Measurements from ENCODE around the gene GNAI3.

The GNAI3 gene

DNA sequence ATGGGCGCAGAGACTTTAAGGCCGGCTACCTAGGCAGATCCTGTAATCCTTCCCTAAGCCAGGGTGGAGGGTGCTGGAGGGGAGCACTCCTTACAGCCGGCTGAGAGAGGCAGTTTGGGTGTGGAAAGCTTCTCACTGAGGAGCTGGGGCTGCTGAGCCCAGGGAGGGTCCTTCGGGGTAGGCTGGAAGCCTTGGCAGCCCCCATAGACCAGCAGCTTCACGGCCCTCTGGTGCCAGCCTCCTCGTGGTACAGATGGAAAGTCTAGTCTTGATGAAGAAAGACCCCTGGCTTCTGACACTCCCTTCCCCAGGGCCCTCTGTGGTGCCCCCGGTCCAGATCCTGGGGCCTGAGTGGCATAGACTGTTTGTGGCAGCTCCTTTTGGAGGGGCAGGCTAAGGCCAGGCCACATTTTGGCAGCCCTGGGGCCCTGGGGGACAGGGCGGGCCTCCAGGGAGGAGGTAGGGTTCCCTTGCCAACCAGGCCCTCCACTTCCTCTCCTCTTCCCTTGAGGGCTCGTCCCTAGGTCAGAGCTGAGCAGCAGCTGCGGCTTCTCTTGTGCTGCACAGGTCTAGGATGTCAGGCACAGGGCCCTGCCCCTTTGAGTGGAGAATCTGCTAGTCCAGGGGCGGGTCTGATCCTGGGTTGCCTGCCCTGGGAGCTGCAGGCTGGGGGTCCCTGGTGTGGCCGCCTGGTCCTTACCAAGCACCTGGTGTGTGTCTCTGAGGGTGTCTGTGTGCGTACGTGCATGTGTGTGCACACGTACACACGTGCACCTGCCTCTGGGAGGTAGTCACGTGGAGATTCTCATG, 76.0 kb downstream of the GNAI3 start:
- H2BK15ac ChIP-seq (ENCODE audit: low read length) = no peak overlapping the region
- no peak overlapping the region for H4K91ac ChIP-seq (ENCODE audit: low read depth, low read length, poor library complexity)
- peaks cover 16% of the 10 kb centered on the region for H3K79me1 ChIP-seq (ENCODE audit: low read depth, low read length)
- no peak overlapping the region for H3K14ac ChIP-seq (ENCODE audit: low read length)
- no peak overlapping the region for H4K8ac ChIP-seq (ENCODE audit: low read depth, low read length)
- H3K36me3 ChIP-seq (replicated peaks in 1 of 2; ENCODE audit: control insufficient read depth in 2 of 2, insufficient read depth in 2 of 2, low read length in 2 of 2) = peaks cover 25 to 44% of the 10 kb centered on the region in 2 donors
- H2BK120ac ChIP-seq (ENCODE audit: low read depth, low read length) = no peak overlapping the region
- H3K4me3 ChIP-seq (ENCODE audit: low read length in 2 of 2) = no peak overlapping the region
- H2BK5ac ChIP-seq (ENCODE audit: low read length) = peak overlapping the region; percentile 62
- H3K4me2 ChIP-seq (ENCODE audit: insufficient read depth, low read length, poor library complexity, severe bottlenecking) = no peak overlapping the region
- no CpG with 5 or more reads among the region's 17 CpGs for WGBS, 2 donors (ENCODE audit: extremely low coverage in 2 of 2, insufficient read length in 2 of 2, insufficient replicate concordance in 1 of 2)
- no peaks in the 10 kb centered on the region for H3K9me3 ChIP-seq (replicated peaks in 1 of 2; ENCODE audit: control insufficient read depth in 2 of 2, insufficient read depth in 1 of 2, low read depth in 1 of 2, low read length in 2 of 2)
- H2AFZ ChIP-seq (ENCODE audit: low read length) = no peak overlapping the region
- no peak overlapping the region for H3K4ac ChIP-seq (ENCODE audit: low read length)
- no peaks in the 10 kb centered on the region for H3K27me3 ChIP-seq (ENCODE audit: control insufficient read depth in 3 of 3, insufficient read depth in 3 of 3, low read depth in 1 of 3, low read length in 3 of 3)
- H3K27ac ChIP-seq (replicated peaks; ENCODE audit: low read length) = no peak overlapping the region
- no peak for DNase-seq (ENCODE audit: low spot score)
- H3K18ac ChIP-seq (ENCODE audit: low read length) = no peak overlapping the region
- no peak overlapping the region for H3K9ac ChIP-seq (ENCODE audit: low read depth, low read length, poor library complexity)
- H2AK5ac ChIP-seq (ENCODE audit: low read depth, low read length) = peak overlapping the region; percentile 28
- H3K23ac ChIP-seq (ENCODE audit: low read depth, low read length, poor library complexity) = peak overlapping the region; percentile 86
- H3K4me1 ChIP-seq (ENCODE audit: control insufficient read depth in 2 of 2, insufficient read depth in 1 of 2, low read depth in 1 of 2, low read length in 2 of 2) = peaks cover 10 to 26% of the 10 kb centered on the region in 2 donors
- no peak overlapping the region for H2BK12ac ChIP-seq (ENCODE audit: low read length)

DNA sequence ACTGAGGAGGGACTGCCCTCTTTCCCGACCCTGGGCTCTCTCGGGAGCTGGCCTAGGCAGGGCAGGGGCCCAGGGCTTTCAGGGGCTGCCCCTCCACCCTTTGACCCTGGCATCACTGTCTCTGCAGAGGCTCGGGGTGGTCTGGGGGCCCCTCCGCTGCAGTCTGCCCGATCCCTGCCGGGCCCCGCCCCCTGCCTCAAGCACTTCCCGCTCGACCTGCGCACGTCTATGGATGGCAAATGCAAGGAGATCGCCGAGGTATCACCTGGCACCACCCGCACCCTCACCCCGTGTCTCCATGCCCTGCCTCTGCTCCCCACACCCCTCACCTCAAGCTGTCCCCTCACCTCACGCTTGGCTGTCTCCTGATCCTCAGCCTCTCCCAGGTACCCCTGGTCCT, 76.8 kb downstream of the GNAI3 start:
- no peak overlapping the region for H2BK12ac ChIP-seq (ENCODE audit: low read length)
- no CpG with 5 or more reads among the region's 16 CpGs for WGBS, 2 donors (ENCODE audit: extremely low coverage in 2 of 2, insufficient read length in 2 of 2, insufficient replicate concordance in 1 of 2)
- H4K91ac ChIP-seq (ENCODE audit: low read depth, low read length, poor library complexity) = no peak overlapping the region
- no peak overlapping the region for H4K8ac ChIP-seq (ENCODE audit: low read depth, low read length)
- peak overlapping the region; percentile 38 for H2AK5ac ChIP-seq (ENCODE audit: low read depth, low read length)
- no peak overlapping the region for H3K4ac ChIP-seq (ENCODE audit: low read length)
- H3K9ac ChIP-seq (ENCODE audit: low read depth, low read length, poor library complexity) = peak overlapping the region; percentile 51
- peaks cover 16% of the 10 kb centered on the region for H3K79me1 ChIP-seq (ENCODE audit: low read depth, low read length)
- H3K9me3 ChIP-seq (replicated peaks in 1 of 2; ENCODE audit: control insufficient read depth in 2 of 2, insufficient read depth in 1 of 2, low read depth in 1 of 2, low read length in 2 of 2) = no peaks in the 10 kb centered on the region
- peak overlapping the region; percentile 33 for H3K18ac ChIP-seq (ENCODE audit: low read length)
- H3K27me3 ChIP-seq (ENCODE audit: control insufficient read depth in 3 of 3, insufficient read depth in 3 of 3, low read depth in 1 of 3, low read length in 3 of 3) = no peaks in the 10 kb centered on the region
- H3K4me2 ChIP-seq (ENCODE audit: insufficient read depth, low read length, poor library complexity, severe bottlenecking) = no peak overlapping the region
- H2BK15ac ChIP-seq (ENCODE audit: low read length) = no peak overlapping the region
- no peak overlapping the region for H2BK120ac ChIP-seq (ENCODE audit: low read depth, low read length)
- H3K27ac ChIP-seq (replicated peaks; ENCODE audit: low read length) = no peak overlapping the region
- H3K4me3 ChIP-seq (ENCODE audit: low read length in 2 of 2) = no peak overlapping the region
- peak overlapping the region; percentile 25 for H3K23ac ChIP-seq (ENCODE audit: low read depth, low read length, poor library complexity)
- H3K4me1 ChIP-seq (ENCODE audit: control insufficient read depth in 2 of 2, insufficient read depth in 1 of 2, low read depth in 1 of 2, low read length in 2 of 2) = peaks cover 9 to 26% of the 10 kb centered on the region in 2 donors
- no peak overlapping the region for H3K14ac ChIP-seq (ENCODE audit: low read length)
- DNase-seq (ENCODE audit: low spot score) = no peak
- H2AFZ ChIP-seq (ENCODE audit: low read length) = no peak overlapping the region
- H3K36me3 ChIP-seq (replicated peaks in 1 of 2; ENCODE audit: control insufficient read depth in 2 of 2, insufficient read depth in 2 of 2, low read length in 2 of 2) = peaks cover 32 to 51% of the 10 kb centered on the region in 2 donors
- H2BK5ac ChIP-seq (ENCODE audit: low read length) = peak overlapping the region; percentile 62

DNA sequence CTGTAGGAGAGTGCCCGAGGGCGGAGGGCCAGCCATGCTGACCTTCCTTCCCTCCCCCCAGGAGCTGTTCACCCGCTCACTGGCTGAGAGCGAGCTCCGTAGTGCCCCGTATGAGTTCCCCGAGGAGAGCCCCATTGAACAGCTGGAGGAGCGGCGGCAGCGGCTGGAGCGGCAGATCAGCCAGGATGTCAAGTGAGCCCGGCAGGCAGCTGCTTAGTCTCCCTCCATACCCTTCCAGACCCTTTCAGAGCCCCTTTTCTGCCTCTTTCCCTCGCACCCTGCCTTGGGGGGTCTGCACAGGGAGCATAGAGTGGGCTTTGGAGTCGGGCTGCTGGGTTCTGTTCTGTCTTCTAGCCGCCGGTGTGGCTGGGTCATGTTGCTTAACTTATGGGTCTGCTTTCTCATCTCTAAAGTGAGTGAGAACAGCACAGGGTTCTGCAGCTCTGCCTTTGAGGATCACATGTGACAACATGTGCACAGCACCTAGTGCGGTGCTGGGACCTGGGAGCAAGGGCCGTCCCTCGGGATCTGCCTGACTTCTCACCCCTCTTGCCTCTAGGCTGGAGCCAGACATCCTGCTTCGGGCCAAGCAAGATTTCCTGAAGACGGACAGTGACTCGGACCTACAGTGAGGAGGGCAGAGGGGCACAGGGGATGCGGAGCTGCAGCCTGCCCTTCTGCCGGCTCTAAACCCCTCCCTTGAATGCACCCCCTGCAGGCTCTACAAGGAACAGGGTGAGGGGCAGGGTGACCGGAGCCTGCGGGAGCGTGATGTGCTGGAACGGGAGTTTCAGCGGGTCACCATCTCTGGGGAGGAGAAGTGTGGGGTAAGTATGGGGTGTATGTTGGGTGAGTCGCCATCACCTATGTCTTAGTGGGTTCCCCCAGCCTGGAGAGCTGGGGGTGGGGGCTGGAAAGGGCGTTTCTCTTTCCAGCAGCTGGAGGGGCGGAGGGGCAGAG, 77.5 kb downstream of the GNAI3 start:
- Histone ChIP-seq H3K23ac (ENCODE audit: low read depth, low read length, poor library complexity) (peak overlapping the region; percentile 25), H3K14ac (ENCODE audit: low read length) (no peak overlapping the region), H2AFZ (ENCODE audit: low read length) (no peak overlapping the region), H2BK15ac (ENCODE audit: low read length) (no peak overlapping the region), H4K91ac (ENCODE audit: low read depth, low read length, poor library complexity) (no peak overlapping the region), H3K9ac (ENCODE audit: low read depth, low read length, poor library complexity) (peak overlapping the region; percentile 51), H2BK12ac (ENCODE audit: low read length) (no peak overlapping the region), H3K4me3 (ENCODE audit: low read length in 2 of 2) (no peak overlapping the region), H2BK5ac (ENCODE audit: low read length) (no peak overlapping the region), H3K4me1 (ENCODE audit: control insufficient read depth in 2 of 2, insufficient read depth in 1 of 2, low read depth in 1 of 2, low read length in 2 of 2) (peaks cover 9 to 26% of the 10 kb centered on the region in 2 donors), H3K4ac (ENCODE audit: low read length) (no peak overlapping the region), H3K27me3 (ENCODE audit: control insufficient read depth in 3 of 3, insufficient read depth in 3 of 3, low read depth in 1 of 3, low read length in 3 of 3) (no peaks in the 10 kb centered on the region), H4K8ac (ENCODE audit: low read depth, low read length) (no peak overlapping the region), H3K79me1 (ENCODE audit: low read depth, low read length) (peaks cover 16% of the 10 kb centered on the region), H3K36me3 (replicated peaks in 1 of 2; ENCODE audit: control insufficient read depth in 2 of 2, insufficient read depth in 2 of 2, low read length in 2 of 2) (peaks cover 36 to 56% of the 10 kb centered on the region in 2 donors), H3K4me2 (ENCODE audit: insufficient read depth, low read length, poor library complexity, severe bottlenecking) (no peak overlapping the region), H3K18ac (ENCODE audit: low read length) (peak overlapping the region; percentile 33), H2AK5ac (ENCODE audit: low read depth, low read length) (no peak overlapping the region), H2BK120ac (ENCODE audit: low read depth, low read length) (no peak overlapping the region), H3K9me3 (replicated peaks in 1 of 2; ENCODE audit: control insufficient read depth in 2 of 2, insufficient read depth in 1 of 2, low read depth in 1 of 2, low read length in 2 of 2) (no peaks in the 10 kb centered on the region), H3K27ac (replicated peaks; ENCODE audit: low read length) (no peak overlapping the region)
- no peak for DNase-seq (ENCODE audit: low spot score)
- WGBS, 2 donors (ENCODE audit: extremely low coverage in 2 of 2, insufficient read length in 2 of 2, insufficient replicate concordance in 1 of 2) = no CpG with 5 or more reads among the region's 32 CpGs
